ENCODE measurements around the gene MLYCD.
A peak's percentile ranks its signal among the peaks of the same experiment; 100 is the strongest.

Gene MLYCD

GRCh38 chr16:83898463-83899271 is at the start of gene MLYCD:
Gene MLYCD (plus strand): TSS chr16:83899115. CDS start chr16:83899145, 30 bp downstream.
- peak; percentile 28 for DNase-seq

DNA sequence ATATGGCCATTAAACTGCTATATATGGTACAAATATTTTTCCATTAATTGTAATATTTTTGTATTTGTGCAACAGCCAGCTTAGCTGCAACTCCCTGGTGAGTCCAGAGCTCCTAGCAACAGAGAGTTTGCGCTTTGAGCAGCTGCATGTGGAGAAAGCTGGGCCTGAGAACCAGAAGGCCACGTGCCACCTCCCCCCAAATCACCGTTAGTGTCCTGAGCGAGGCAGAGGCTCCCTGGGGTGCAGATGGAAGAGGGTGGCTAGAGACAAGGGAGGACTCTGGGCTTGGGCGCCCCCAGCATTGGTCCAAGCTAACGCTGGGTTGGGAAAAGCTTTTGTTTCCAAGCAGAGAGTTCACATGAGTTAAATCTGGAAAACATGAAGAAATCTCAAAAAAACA is 49.5 kb upstream of the MLYCD start:
- DNase-seq, result no peak

DNA sequence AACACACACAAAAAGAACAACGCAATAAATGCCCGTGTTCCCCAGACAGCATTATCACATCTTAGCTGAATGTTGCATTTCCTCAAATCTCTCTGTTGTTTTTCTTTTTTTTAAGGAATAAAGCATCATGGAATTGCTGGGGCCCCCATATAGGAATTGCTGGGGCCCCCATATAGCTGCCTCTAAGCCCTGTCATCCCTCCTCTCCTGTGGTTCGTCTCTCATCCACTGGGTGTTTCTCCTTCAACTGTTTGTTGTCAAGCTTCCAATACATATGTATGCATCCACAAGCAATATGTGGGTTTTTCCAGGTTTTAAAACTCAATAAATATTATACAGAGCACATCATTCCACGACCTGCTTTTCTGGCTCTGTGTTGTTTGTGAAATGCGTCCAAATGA is 48.0 kb upstream of the MLYCD start:
- DNase-seq, result no peak

GRCh38 chr16:83851473-83851872 is 47.4 kb upstream of the MLYCD start:
- no peak for DNase-seq

DNA sequence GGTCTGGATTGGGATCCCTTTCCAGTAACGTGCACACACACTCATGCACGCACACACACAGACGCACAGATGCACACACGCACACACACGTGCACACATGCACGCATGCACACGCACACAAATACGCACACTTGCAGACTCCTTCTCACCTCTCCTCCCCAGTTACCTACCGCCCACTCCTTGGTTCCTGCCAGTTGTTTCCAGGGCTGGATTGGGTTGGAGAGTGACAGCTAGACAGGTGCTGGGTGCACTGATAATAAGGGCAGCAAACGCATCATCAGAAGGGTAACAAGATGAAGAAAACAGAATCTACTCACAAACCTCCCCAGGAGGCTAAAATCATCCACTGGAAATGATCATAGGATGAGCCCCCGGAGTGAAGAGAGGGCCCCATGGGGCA is 46.1 kb upstream of the MLYCD start:
- DNase-seq, result no peak

DNA sequence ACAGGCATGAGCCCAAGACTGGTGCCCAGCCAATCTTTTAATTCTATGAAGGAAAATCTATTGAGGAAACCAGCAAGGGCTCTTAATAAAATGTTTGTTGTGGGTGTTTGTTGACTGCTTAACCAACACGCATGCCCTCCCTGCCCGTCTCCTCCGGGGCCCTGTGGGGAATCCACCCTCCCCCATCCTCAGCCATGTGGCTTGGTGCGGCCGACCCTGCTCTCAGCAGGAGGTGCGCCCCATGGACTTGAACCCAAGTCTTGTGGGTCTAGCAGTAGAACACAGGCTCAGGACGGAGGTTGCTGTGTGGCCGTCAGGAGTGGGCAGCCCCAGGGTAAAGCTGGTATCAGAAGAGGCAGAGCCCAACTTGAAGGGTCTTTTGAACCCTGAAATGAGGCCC is 45.1 kb upstream of the MLYCD start:
- DNase-seq, result no peak

DNA sequence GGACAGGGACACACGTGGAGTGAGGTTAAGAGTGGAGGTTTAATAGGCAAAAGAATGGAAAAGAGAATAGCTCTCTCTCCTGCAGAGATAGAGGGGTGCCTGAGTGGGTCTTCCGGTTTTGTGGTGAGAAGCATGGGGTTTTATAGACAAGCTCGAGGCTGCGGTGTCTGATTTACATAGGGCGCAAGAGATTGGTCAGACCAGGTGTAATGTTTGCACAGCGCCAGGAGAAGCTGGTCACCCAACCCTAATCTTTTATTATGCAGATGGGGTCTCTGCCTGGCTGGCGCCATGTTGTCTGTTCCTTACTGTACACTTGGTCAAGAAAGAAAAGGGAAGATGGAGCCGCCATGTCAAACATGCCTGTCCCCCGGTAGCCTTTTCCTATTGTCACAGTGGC is 44.5 kb upstream of the MLYCD start:
- no peak for DNase-seq

- no peak for DNase-seq
Observed at GRCh38 chr16:83856792-83857191, 42.1 kb upstream of the MLYCD start.

DNA sequence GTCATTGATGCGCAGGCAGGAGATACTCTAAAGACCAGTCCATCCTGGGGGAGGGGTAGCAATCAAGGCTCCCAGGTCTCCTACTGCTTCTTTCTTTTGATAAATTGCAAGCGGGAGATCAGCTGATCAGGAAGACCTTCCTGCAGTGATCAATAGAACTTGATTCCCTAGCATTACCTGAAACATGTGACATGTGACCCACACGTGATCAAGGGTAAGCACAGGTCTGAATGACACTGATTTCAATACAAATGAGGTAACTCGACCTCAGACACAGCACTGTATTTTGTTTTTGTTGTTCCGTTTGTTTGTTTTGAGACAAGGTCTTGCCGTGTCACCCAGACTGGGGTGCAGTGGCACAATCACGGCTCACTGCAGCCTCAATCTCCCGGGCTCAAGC is 39.6 kb upstream of the MLYCD start:
- no peak for DNase-seq

GRCh38 chr16:83862661-83863060 is 36.3 kb upstream of the MLYCD start:
- no peak for DNase-seq

- DNase-seq, result no peak
Observed at GRCh38 chr16:83863682-83864081, 35.2 kb upstream of the MLYCD start.

- no peak for DNase-seq
Observed at GRCh38 chr16:83870830-83871229, 28.1 kb upstream of the MLYCD start.

DNA sequence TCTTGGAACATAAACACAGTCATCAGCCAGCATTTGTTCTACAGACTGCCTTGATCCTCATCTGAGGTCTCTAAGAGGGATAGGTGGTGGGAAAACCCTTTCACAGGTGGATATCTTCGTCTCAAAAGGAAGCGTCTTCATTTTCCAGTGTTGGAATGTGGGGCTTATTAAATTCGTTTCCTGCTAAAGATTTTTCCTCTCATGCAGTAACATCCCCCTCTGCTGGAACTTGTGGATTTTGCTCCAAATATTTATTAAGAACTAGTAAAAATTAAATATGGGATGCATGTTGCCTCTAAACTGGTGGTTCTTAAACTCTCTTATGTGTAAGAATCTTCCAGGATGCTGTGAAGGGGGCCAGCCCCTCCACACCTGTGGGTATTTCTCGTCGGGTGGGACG is 20.1 kb upstream of the MLYCD start:
- DNase-seq, result no peak

- DNase-seq, result no peak
Observed at GRCh38 chr16:83882163-83882885, 16.6 kb upstream of the MLYCD start.

DNA sequence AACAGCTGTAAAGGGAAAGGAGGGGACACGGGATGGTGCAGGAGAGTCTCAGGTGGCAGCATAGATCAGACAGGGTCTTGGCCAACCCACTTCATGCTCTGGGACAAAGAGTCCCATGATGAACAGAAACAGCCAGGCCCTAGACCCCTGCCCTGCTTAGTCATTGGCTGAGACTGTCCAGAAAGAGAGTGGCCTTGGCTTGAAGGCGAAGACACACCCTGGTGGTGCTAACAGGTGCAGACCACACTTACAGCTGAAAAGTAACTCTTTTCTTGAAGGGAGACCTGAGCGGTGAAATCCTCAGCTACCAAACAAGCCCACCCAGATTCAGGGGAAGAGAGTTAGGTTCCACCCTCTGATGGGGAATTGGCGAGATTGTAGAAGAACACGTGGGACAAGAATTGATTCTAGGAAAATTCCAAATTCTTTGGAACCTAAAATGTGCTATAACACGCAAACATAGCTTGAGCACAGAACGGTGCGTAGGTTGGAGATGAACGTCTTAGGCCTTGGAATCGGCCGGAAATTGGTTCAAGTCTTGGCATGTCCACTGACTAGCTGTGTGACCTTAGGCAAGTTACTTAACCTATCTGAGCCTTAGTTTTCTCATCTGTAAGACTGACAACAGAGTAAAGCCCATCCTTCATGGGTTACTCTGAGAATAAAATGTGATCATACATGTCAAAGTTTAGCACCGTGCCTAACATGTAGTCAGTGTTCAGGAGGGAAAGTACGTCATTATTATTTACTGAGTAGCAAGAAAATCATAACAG is 12.5 kb upstream of the MLYCD start:
- no peak for DNase-seq

DNA sequence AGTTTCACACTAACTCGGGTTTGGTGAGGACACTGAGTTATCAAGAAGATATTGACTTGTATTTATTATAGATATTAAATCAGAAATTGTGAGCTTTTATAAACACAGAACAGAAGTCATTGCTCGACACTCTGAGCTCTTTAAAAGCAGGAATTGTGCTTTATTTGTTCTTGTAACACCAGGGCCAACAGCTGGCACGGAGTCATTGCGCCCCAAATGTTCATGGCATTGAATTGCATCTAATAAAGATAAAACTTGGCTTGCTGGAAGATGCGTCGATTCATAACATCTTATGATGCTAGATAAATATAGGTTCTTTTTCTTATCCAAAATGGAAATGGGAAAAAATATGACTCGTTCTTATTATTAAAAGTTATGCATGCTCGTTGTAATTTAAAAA is 11.8 kb upstream of the MLYCD start:
- no peak for DNase-seq

DNA sequence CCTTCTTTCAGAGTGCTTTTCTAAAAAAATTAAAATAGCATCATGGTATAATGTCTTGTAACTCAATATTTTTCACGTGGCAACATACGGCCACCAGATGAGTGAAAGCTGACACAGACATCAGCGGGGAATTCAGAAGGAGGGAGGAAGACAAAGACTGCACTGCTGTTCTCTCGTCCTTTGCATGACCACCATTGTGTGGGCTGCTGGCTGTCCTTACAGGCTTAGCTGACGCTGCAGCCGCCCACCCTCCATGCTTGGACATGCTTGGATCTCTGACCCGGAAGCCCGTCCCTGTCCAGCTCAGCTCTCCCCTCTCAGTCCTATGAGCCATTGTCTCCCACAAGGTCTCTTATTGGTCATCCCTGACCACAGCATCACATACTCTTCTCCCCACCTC is 11.4 kb upstream of the MLYCD start:
- DNase-seq, result no peak

DNA sequence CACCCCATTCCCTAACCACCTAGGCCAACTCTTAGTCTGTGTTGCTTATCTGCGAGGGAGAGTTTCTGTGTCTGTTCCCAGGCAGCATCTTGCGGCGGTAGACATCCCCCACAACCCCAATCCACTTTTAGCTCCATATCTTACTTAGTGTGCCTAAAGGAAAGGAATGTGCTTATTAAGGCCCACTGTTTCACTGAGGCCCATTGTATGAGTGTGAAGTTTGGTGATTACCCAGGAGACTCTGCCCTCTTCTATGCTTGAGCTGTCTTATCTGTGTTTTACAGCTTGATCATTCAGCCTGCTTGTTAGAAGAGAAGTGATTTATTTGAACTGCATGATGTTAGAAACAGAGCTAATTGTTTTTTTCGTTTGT is 10.3 kb upstream of the MLYCD start:
- no peak for DNase-seq

- no peak for DNase-seq
Observed at GRCh38 chr16:83890359-83890758, 8.6 kb upstream of the MLYCD start.

GRCh38 chr16:83891742-83892141 is 7.2 kb upstream of the MLYCD start:
- DNase-seq, result no peak

GRCh38 chr16:83895243-83895642 is 3.7 kb upstream of the MLYCD start:
- DNase-seq, result no peak

GRCh38 chr16:83895942-83896341 is 3.0 kb upstream of the MLYCD start:
- DNase-seq, result no peak

DNA sequence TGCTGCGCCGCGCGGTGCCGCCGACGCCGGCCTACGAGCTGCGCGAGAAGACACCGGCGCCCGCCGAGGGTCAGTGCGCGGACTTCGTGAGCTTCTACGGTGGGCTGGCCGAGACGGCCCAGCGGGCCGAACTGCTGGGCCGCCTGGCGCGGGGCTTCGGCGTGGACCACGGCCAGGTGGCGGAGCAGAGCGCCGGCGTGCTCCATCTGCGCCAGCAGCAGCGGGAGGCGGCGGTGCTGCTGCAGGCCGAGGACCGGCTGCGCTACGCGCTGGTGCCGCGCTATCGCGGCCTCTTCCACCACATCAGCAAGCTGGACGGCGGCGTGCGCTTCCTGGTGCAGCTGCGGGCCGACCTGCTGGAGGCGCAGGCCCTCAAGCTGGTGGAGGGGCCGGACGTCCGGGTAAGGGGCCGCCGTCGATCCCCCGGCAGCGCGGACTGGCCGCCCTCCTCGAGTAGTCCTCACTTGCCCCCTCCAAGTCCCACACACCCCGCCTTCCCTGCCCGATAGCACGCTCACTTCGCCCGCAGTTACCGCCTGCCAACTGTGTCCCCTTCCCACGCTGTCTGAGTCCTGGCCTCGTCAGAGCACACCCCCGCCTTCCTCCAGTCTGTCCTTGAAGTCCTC is 470 bp downstream of the MLYCD start:
- no peak for DNase-seq

Measured in DMS79 treated with DMSO at 0.1 percent for 48 hours (cell line).